PC-9 (cell line): ENCODE results near the gene CST11. TPM values are rescaled to one million over a fixed set of nuclear protein-coding genes. Genes with fewer than 3 reads are reported as not detected.

Source experiments
- BruUV-seq: library from RNA; stranded (reverse); fragments of 400-500 nt; replicated peaks from 2 replicates; lab custom pipeline; 2021; lab: Mats Ljungman, UMichigan
- CTCF ChIA-PET: fragments of 300-600 bp; sonication (Branson Sonifier 250); formaldehyde crosslinking; loops from one replicate; lab custom pipeline; 2022; ENCODE audit warnings: antibody characterized with exemption; lab: Charles Lee
- POLR2A ChIA-PET: fragments of 300-600 bp; sonication (Branson Sonifier 250); formaldehyde crosslinking; loops from one replicate; lab custom pipeline; 2022; ENCODE audit warnings: antibody characterized with exemption; ENCODE audit not compliant: unreplicated experiment; lab: Charles Lee
- DNase-seq, 2 experiments: peaks; one replicate each; pipeline versions ENCODE4 v3.0.0 to v3.0.0-alpha.2; 2015 to 2022; ENCODE audit warnings: mixed read lengths in 1 of 2
- H2AFZ ChIP-seq: fragments of 200-600 bp; sonication (generic); 2 replicates; pipeline ENCODE4 v1.8.1; 2017; ENCODE audit warnings: antibody characterized with exemption
- H3F3A ChIP-seq: fragments of 200-600 bp; sonication (generic); 2 replicates; pipeline ENCODE4 v1.8.1; 2017; ENCODE audit warnings: antibody characterized with exemption, mild to moderate bottlenecking, low read depth; ENCODE audit not compliant: insufficient read depth
- H3K27ac ChIP-seq: fragments of 200-600 bp; sonication (generic); 2 replicates; pipeline ENCODE4 v1.6.1; 2016; ENCODE audit warnings: mixed run types
- H3K27me3 ChIP-seq: fragments of 200-600 bp; sonication (generic); 2 replicates; pipeline ENCODE4 v1.6.1; 2016; ENCODE audit warnings: low read depth, mixed run types; ENCODE audit not compliant: insufficient read depth
- H3K36me3 ChIP-seq: fragments of 200-600 bp; sonication (generic); 2 replicates; pipeline ENCODE4 v1.6.1; 2016; ENCODE audit warnings: low read depth, mixed run types
- H3K4me1 ChIP-seq: fragments of 200-600 bp; sonication (generic); replicated peaks from 2 replicates; pipeline ENCODE4 v1.6.1; 2016; ENCODE audit warnings: mixed run types; ENCODE audit not compliant: insufficient read depth
- H3K4me2 ChIP-seq: fragments of 200-600 bp; sonication (generic); 2 replicates; pipeline ENCODE4 v1.6.1; 2017; ENCODE audit warnings: mixed run types
- H3K4me3 ChIP-seq: fragments of 200-600 bp; sonication (generic); 2 replicates; pipeline ENCODE4 v1.6.1; 2016; ENCODE audit warnings: mixed run types
- H3K79me2 ChIP-seq: fragments of 200-600 bp; sonication (generic); 2 replicates; pipeline ENCODE4 v1.6.1; 2017; ENCODE audit warnings: low read depth, mixed run types
- H3K9me2 ChIP-seq: fragments of 200-600 bp; sonication (generic); 2 replicates; pipeline ENCODE4 v1.8.1; 2017; ENCODE audit warnings: mild to moderate bottlenecking; ENCODE audit not compliant: insufficient read depth
- H3K9me3 ChIP-seq: fragments of 200-600 bp; sonication (generic); 2 replicates; pipeline ENCODE4 v1.8.1; 2016; ENCODE audit warnings: low read depth; ENCODE audit not compliant: insufficient read depth
- H4K20me1 ChIP-seq: fragments of 200-600 bp; sonication (generic); 2 replicates; pipeline ENCODE4 v1.8.1; 2017; ENCODE audit not compliant: insufficient read depth
- EZH2 ChIP-seq: fragments of 200-600 bp; sonication (generic); IDR thresholded peaks from 2 replicates; pipeline ENCODE4 v1.8.0; 2017; ENCODE audit warnings: antibody characterized with exemption, low read depth
- intact Hi-C: fragments of 100-400 bp; cut with micrococcal nuclease; formaldehyde crosslinking; loops from one replicate; pipeline ENCODE4 v1.10.0; 2022; ENCODE audit not compliant: unreplicated experiment
- total RNA-seq: library from RNA; stranded (reverse); gene quantifications from 2 replicates; pipeline ENCODE4 v1.2.3, GENCODE V29; 2021
- TF ChIP-seq, protein P1 (sequence below): fragments of 200-600 bp; sonication (generic); conservative IDR thresholded peaks from 2 replicates; pipeline ENCODE4 v1.6.1; 2017; ENCODE audit warnings: mixed run types, antibody characterized with exemption, mild to moderate bottlenecking, moderate library complexity

Gene CST11
- total RNA-seq, 1 experiment from 2014 or later = not detected

- ChIA-PET POLR2A (interaction anchor here (0.6 kb wide), 1 partner anchor 66 kb away, joined by 3 read pairs; no protein-coding TSS in a partner anchor), CTCF (no interaction called here)
- H3K27me3 ChIP-seq = peaks cover 22% of the 10 kb centered on the region; the same call in 1 of the 2 replicates
- no peaks in the 10 kb centered on the region for H3K79me2 ChIP-seq
- H3K9me2 ChIP-seq = no peaks in the 10 kb centered on the region
- H3K4me1 ChIP-seq = no peaks in the 10 kb centered on the region
- no peak overlapping the region for H3K27ac ChIP-seq
- H3K4me3 ChIP-seq = no peak overlapping the region
- DNase-seq = no peak
- no peaks in the 10 kb centered on the region for H3F3A ChIP-seq
- H2AFZ ChIP-seq = no peak overlapping the region
- TF ChIP-seq, protein P1, sequence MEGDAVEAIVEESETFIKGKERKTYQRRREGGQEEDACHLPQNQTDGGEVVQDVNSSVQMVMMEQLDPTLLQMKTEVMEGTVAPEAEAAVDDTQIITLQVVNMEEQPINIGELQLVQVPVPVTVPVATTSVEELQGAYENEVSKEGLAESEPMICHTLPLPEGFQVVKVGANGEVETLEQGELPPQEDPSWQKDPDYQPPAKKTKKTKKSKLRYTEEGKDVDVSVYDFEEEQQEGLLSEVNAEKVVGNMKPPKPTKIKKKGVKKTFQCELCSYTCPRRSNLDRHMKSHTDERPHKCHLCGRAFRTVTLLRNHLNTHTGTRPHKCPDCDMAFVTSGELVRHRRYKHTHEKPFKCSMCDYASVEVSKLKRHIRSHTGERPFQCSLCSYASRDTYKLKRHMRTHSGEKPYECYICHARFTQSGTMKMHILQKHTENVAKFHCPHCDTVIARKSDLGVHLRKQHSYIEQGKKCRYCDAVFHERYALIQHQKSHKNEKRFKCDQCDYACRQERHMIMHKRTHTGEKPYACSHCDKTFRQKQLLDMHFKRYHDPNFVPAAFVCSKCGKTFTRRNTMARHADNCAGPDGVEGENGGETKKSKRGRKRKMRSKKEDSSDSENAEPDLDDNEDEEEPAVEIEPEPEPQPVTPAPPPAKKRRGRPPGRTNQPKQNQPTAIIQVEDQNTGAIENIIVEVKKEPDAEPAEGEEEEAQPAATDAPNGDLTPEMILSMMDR = no peak
- no peak for TF ChIP-seq EZH2
- H4K20me1 ChIP-seq = no peaks in the 10 kb centered on the region
- H3K36me3 ChIP-seq = no peaks in the 10 kb centered on the region
- no TSS peak for BruUV-seq
- intact Hi-C loops = no loop called here
- H3K9me3 ChIP-seq = no peaks in the 10 kb centered on the region
- no peak overlapping the region for H3K4me2 ChIP-seq
Measured at GRCh38 chr20:23456409-23456808, 3.7 kb upstream of the CST11 start.

DNA sequence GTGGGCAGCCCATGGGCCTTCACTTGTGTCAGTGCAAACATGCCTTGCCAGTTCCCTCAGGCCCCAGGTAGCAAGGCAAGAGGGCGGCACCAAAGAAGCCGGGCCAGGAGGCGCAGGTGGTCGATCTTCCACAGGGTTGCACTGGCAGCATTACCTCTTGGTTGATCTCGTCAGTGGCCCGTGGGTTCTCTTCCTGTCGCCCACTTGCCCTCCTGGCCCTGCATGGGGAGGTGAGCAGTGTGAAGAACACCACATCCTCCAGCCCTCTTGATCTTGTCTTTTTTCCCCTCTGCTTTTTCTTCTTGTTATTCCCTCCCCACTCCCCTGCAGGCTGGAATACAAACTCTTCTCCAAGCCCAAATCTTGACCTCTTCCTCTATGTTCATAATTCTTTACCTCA lies 3.0 kb upstream of the CST11 start:
- Histone ChIP-seq H3K4me3 (no peak overlapping the region), H3K4me2 (no peak overlapping the region), H2AFZ (no peak overlapping the region), H3K4me1 (no peaks in the 10 kb centered on the region), H3K36me3 (no peaks in the 10 kb centered on the region), H3K9me3 (no peaks in the 10 kb centered on the region), H3F3A (no peaks in the 10 kb centered on the region), H3K27me3 (peaks cover 22% of the 10 kb centered on the region; the same call in 1 of the 2 replicates), H3K9me2 (no peaks in the 10 kb centered on the region), H4K20me1 (no peaks in the 10 kb centered on the region), H3K79me2 (no peaks in the 10 kb centered on the region), H3K27ac (no peak overlapping the region)
- no peak for TF ChIP-seq EZH2
- CTCF ChIA-PET = no interaction called here
- no TSS peak for BruUV-seq
- no peak for DNase-seq
- POLR2A ChIA-PET = interaction anchor here (0.6 kb wide), 1 partner anchor 65 kb away, joined by 3 read pairs; no protein-coding TSS in a partner anchor
- intact Hi-C loops = no loop called here

GRCh38 chr20:23454816-23455215 lies 2.1 kb upstream of the CST11 start:
- no peaks in the 10 kb centered on the region for H3K79me2 ChIP-seq
- no peak overlapping the region for H3K4me3 ChIP-seq
- H3K27ac ChIP-seq = no peak overlapping the region
- H3K36me3 ChIP-seq = no peaks in the 10 kb centered on the region
- intact Hi-C loops = no loop called here
- H3K4me1 ChIP-seq = no peaks in the 10 kb centered on the region
- no peaks in the 10 kb centered on the region for H3F3A ChIP-seq
- ChIA-PET POLR2A (no interaction called here), CTCF (no interaction called here)
- H4K20me1 ChIP-seq = no peaks in the 10 kb centered on the region
- H3K4me2 ChIP-seq = no peak overlapping the region
- DNase-seq = no peak
- no peaks in the 10 kb centered on the region for H3K9me2 ChIP-seq
- H3K9me3 ChIP-seq = no peaks in the 10 kb centered on the region
- no TSS peak for BruUV-seq
- no peak overlapping the region for H2AFZ ChIP-seq
- TF ChIP-seq, protein P1 = no peak
- no peak for TF ChIP-seq EZH2
- H3K27me3 ChIP-seq = peaks cover 14% of the 10 kb centered on the region; the same call in 1 of the 2 replicates
